SK-N-SH treated with all-trans-retinoic acid at 6 μM for 48 hours (cell line): ENCODE measurements around the gene OR13J1.
"Not testable (repeated sequence)": the region's sequence is repeated elsewhere in the genome, so short reads cannot be mapped to it uniquely, and the experiment has no call there.

Experiments
- ATAC-seq: fragments of 200-7000 bp; cut with Tn5 transposase; 3 replicates; pipeline ENCODE4 v1.9.1; 2020; ENCODE audit warnings: mild to moderate bottlenecking, moderate library complexity
- ARNTL ChIP-seq: fragments of 450-650 bp; formaldehyde crosslinking; IDR thresholded peaks from 2 replicates; pipeline ENCODE4 v1.5.0; 2020; ENCODE audit warnings: low read depth, mild to moderate bottlenecking, moderate library complexity, borderline replicate concordance
- BACH2 ChIP-seq: fragments of 250-450 bp; sonication (Bioruptor Pico); IDR thresholded peaks from 2 replicates; pipeline ENCODE4 v1.9.0; 2021; ENCODE audit warnings: mild to moderate bottlenecking, borderline replicate concordance
- CSDC2 ChIP-seq: fragments of 250-450 bp; sonication (Bioruptor Pico); IDR thresholded peaks from 2 replicates; pipeline ENCODE4 v1.5.0; 2020; ENCODE audit warnings: mild to moderate bottlenecking, moderate library complexity
- ESRRG ChIP-seq: fragments of 250-450 bp; sonication (Bioruptor Pico); IDR thresholded peaks from 2 replicates; pipeline ENCODE4 v1.6.1; 2021; ENCODE audit warnings: mild to moderate bottlenecking
- GLIS3 ChIP-seq: fragments of 250-450 bp; sonication (Bioruptor Pico); IDR thresholded peaks from 2 replicates; pipeline ENCODE4 v1.5.0; 2020; ENCODE audit warnings: mild to moderate bottlenecking, moderate library complexity
- ISL1 ChIP-seq: fragments of 250-450 bp; sonication (Bioruptor Pico); IDR thresholded peaks from 2 replicates; pipeline ENCODE4 v2.1.2; 2022; ENCODE audit warnings: mild to moderate bottlenecking, moderate library complexity
- OSR1 ChIP-seq: fragments of 250-450 bp; sonication (Bioruptor Pico); IDR thresholded peaks from 2 replicates; pipeline ENCODE4 v1.8.0; 2022; ENCODE audit warnings: moderate library complexity, mild to moderate bottlenecking, inconsistent platforms
- PPARA ChIP-seq: fragments of 250-450 bp; sonication (Bioruptor Pico); IDR thresholded peaks from 2 replicates; pipeline ENCODE4 v1.5.0; 2020; ENCODE audit warnings: mild to moderate bottlenecking, borderline replicate concordance
- RARB ChIP-seq: fragments of 250-450 bp; sonication (Bioruptor Pico); IDR thresholded peaks from 2 replicates; pipeline ENCODE4 v1.8.0; 2021; ENCODE audit warnings: mild to moderate bottlenecking, moderate library complexity
- SNAI2 ChIP-seq: fragments of 250-450 bp; sonication (Bioruptor Pico); IDR thresholded peaks from 2 replicates; pipeline ENCODE4 v1.5.0; 2020; ENCODE audit warnings: mild to moderate bottlenecking, moderate library complexity
- TOX ChIP-seq: fragments of 250-450 bp; sonication (Bioruptor Pico); IDR thresholded peaks from 2 replicates; pipeline ENCODE4 v1.8.0; 2021; ENCODE audit warnings: mild to moderate bottlenecking, moderate library complexity, borderline replicate concordance
- ZC3H10 ChIP-seq: fragments of 250-450 bp; sonication (Bioruptor Pico); IDR thresholded peaks from 2 replicates; pipeline ENCODE4 v1.5.1; 2021; ENCODE audit warnings: mild to moderate bottlenecking, moderate library complexity
- ZFP3 ChIP-seq: fragments of 250-450 bp; sonication (Bioruptor Pico); IDR thresholded peaks from 2 replicates; pipeline ENCODE4 v1.5.0; 2020; ENCODE audit warnings: mild to moderate bottlenecking, moderate library complexity
- ZFP30 ChIP-seq: fragments of 450-650 bp; formaldehyde crosslinking; IDR thresholded peaks from 2 replicates; pipeline ENCODE4 v1.5.0; 2022; ENCODE audit warnings: mild to moderate bottlenecking, moderate library complexity
- ZNF565 ChIP-seq: fragments of 450-650 bp; formaldehyde crosslinking; conservative IDR thresholded peaks from 2 replicates; pipeline ENCODE4 v1.5.0; 2020; ENCODE audit warnings: low read depth, mild to moderate bottlenecking, moderate library complexity
- ZNF70 ChIP-seq: fragments of 450-650 bp; formaldehyde crosslinking; IDR thresholded peaks from 2 replicates; pipeline ENCODE4 v1.5.0; 2020; ENCODE audit warnings: mild to moderate bottlenecking, moderate library complexity
- ZNF8 ChIP-seq: fragments of 450-650 bp; formaldehyde crosslinking; IDR thresholded peaks from 2 replicates; pipeline ENCODE4 v1.5.0; 2020; ENCODE audit warnings: mild to moderate bottlenecking, moderate library complexity
- TF ChIP-seq, protein P1 (sequence below): fragments of 250-450 bp; sonication (Bioruptor Pico); IDR thresholded peaks from 2 replicates; pipeline ENCODE4 v1.8.0; 2020; ENCODE audit warnings: mild to moderate bottlenecking, moderate library complexity, borderline replicate concordance
- TF ChIP-seq, protein P2 (sequence below): fragments of 250-450 bp; sonication (Bioruptor Pico); IDR thresholded peaks from 2 replicates; pipeline ENCODE4 v1.8.0; 2021; ENCODE audit warnings: low read depth, mild to moderate bottlenecking, moderate library complexity, borderline replicate concordance
- TF ChIP-seq, protein P3 (sequence below): fragments of 250-450 bp; sonication (Bioruptor Pico); IDR thresholded peaks from 2 replicates; pipeline ENCODE4 v1.5.0; 2020; ENCODE audit warnings: mild to moderate bottlenecking, moderate library complexity
- TF ChIP-seq, protein P4 (sequence below): fragments of 250-450 bp; sonication (Bioruptor Pico); IDR thresholded peaks from 2 replicates; pipeline ENCODE4 v1.5.1; 2021; ENCODE audit warnings: mild to moderate bottlenecking, moderate library complexity

OR13J1 gene

DNA sequence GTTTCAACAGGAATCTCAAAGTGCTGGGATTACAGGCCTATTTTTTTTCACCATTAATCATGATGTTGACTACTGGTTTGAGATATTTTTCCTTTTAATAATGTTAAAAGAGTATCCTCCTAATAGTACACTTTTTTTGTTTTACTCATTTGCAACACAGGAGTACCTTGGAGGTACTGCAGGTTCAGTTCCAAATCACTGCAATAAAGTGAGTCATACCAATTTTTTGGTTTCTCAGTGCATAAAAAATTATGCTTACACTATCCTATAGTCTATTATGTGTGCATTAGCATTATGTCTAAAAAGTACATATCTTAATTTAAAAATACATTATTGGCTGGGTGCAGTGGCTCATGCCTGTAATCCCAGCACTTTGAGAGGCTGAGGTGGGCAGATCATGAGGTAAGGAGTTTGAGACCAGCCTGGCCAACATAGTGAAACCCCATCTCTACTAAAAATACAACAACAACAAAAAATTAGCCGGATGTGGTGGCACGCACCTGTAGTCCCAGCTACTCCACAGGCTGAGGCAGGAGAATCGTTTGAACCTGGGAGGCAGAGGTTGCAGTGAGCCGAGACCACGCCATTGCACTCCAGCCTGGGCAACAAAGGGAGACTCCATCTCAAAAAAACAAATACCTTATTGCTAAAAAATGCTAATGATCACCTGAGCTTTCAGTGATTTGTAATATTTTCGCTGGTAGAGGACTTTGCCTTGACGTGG lies 27.3 kb upstream of the OR13J1 start:
- ATAC-seq: not testable (repeated sequence)

DNA sequence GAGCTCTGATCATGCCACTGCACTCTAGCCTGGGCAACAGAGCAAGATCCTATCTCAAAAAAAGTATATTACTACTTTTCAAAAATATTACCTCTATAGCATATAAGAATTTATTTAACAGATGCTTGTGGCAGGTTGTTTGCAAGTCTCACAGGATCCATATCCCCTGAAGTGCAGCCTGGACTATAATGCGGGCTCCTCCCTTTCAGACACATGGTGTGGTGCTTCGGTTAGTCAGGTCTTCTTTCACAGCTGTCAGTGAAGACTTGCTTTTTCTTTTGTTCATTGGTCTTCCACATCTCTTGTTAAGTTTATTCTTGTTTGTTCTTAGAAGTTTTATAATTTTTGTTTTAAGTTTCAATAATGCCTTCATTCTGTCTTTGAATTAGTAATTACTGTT lies 26.4 kb upstream of the OR13J1 start:
- no peak for ATAC-seq
- no peak for TF ChIP-seq RARB (CRISPR knock-in tag)
- TF ChIP-seq TOX (CRISPR knock-in tag): no peak
- TF ChIP-seq ESRRG (CRISPR knock-in tag): no peak
- no peak for TF ChIP-seq ZNF8 (CRISPR knock-in tag)
- TF ChIP-seq, protein P1, sequence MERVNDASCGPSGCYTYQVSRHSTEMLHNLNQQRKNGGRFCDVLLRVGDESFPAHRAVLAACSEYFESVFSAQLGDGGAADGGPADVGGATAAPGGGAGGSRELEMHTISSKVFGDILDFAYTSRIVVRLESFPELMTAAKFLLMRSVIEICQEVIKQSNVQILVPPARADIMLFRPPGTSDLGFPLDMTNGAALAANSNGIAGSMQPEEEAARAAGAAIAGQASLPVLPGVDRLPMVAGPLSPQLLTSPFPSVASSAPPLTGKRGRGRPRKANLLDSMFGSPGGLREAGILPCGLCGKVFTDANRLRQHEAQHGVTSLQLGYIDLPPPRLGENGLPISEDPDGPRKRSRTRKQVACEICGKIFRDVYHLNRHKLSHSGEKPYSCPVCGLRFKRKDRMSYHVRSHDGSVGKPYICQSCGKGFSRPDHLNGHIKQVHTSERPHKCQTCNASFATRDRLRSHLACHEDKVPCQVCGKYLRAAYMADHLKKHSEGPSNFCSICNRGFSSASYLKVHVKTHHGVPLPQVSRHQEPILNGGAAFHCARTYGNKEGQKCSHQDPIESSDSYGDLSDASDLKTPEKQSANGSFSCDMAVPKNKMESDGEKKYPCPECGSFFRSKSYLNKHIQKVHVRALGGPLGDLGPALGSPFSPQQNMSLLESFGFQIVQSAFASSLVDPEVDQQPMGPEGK (CRISPR knock-in tag): no peak
- TF ChIP-seq ZFP3 (CRISPR knock-in tag): no peak
- TF ChIP-seq BACH2 (CRISPR knock-in tag): no peak
- TF ChIP-seq GLIS3 (CRISPR knock-in tag): no peak
- no peak for TF ChIP-seq SNAI2 (CRISPR knock-in tag)
- TF ChIP-seq CSDC2 (CRISPR knock-in tag): no peak
- TF ChIP-seq PPARA: no peak
- no peak for TF ChIP-seq OSR1 (CRISPR knock-in tag)
- TF ChIP-seq ISL1 (CRISPR knock-in tag): no peak
- TF ChIP-seq ARNTL: no peak
- TF ChIP-seq ZC3H10 (CRISPR knock-in tag): no peak
- TF ChIP-seq, protein P2, sequence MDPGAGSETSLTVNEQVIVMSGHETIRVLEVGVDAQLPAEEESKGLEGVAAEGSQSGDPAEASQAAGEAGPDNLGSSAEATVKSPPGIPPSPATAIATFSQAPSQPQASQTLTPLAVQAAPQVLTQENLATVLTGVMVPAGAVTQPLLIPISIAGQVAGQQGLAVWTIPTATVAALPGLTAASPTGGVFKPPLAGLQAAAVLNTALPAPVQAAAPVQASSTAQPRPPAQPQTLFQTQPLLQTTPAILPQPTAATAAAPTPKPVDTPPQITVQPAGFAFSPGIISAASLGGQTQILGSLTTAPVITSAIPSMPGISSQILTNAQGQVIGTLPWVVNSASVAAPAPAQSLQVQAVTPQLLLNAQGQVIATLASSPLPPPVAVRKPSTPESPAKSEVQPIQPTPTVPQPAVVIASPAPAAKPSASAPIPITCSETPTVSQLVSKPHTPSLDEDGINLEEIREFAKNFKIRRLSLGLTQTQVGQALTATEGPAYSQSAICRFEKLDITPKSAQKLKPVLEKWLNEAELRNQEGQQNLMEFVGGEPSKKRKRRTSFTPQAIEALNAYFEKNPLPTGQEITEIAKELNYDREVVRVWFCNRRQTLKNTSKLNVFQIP: no peak
- TF ChIP-seq, protein P3, sequence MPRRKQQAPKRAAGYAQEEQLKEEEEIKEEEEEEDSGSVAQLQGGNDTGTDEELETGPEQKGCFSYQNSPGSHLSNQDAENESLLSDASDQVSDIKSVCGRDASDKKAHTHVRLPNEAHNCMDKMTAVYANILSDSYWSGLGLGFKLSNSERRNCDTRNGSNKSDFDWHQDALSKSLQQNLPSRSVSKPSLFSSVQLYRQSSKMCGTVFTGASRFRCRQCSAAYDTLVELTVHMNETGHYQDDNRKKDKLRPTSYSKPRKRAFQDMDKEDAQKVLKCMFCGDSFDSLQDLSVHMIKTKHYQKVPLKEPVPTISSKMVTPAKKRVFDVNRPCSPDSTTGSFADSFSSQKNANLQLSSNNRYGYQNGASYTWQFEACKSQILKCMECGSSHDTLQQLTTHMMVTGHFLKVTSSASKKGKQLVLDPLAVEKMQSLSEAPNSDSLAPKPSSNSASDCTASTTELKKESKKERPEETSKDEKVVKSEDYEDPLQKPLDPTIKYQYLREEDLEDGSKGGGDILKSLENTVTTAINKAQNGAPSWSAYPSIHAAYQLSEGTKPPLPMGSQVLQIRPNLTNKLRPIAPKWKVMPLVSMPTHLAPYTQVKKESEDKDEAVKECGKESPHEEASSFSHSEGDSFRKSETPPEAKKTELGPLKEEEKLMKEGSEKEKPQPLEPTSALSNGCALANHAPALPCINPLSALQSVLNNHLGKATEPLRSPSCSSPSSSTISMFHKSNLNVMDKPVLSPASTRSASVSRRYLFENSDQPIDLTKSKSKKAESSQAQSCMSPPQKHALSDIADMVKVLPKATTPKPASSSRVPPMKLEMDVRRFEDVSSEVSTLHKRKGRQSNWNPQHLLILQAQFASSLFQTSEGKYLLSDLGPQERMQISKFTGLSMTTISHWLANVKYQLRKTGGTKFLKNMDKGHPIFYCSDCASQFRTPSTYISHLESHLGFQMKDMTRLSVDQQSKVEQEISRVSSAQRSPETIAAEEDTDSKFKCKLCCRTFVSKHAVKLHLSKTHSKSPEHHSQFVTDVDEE (CRISPR knock-in tag): no peak
- TF ChIP-seq, all 23 proteins: peak for 0

DNA sequence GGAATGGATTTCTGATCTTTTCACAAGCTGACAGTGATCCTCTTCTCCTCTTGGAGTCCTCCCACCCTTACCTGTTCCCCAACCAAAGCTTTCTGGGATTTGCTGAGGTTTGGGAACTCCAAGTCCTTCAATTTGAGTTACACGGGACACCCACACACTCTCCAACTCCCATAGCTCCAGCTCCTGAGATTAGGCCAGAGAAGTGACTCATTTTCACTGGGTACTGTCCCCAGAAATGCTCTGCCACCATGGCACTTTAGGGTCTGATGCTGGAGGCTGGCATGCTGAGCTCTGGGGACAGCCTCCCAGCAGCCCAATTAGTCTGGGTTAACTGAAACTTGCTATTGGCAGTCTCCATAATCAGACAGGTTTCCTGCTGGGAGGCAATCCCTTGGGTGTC lies 21.9 kb upstream of the OR13J1 start:
- TF ChIP-seq PPARA (no peak), ZNF70 (CRISPR knock-in tag) (no peak), ZNF8 (CRISPR knock-in tag) (no peak), ESRRG (CRISPR knock-in tag) (no peak), GLIS3 (CRISPR knock-in tag) (no peak), ISL1 (CRISPR knock-in tag) (no peak), RARB (CRISPR knock-in tag) (no peak), ZFP30 (CRISPR knock-in tag) (no peak), CSDC2 (CRISPR knock-in tag) (no peak), TOX (CRISPR knock-in tag) (no peak), OSR1 (CRISPR knock-in tag) (no peak), ZNF565 (CRISPR knock-in tag) (no peak), ARNTL (no peak)
- TF ChIP-seq, protein P3 (CRISPR knock-in tag): no peak
- TF ChIP-seq, protein P4, sequence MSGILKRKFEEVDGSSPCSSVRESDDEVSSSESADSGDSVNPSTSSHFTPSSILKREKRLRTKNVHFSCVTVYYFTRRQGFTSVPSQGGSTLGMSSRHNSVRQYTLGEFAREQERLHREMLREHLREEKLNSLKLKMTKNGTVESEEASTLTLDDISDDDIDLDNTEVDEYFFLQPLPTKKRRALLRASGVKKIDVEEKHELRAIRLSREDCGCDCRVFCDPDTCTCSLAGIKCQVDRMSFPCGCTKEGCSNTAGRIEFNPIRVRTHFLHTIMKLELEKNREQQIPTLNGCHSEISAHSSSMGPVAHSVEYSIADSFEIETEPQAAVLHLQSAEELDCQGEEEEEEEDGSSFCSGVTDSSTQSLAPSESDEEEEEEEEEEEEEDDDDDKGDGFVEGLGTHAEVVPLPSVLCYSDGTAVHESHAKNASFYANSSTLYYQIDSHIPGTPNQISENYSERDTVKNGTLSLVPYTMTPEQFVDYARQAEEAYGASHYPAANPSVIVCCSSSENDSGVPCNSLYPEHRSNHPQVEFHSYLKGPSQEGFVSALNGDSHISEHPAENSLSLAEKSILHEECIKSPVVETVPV (CRISPR knock-in tag): no peak
- ATAC-seq: no peak
